Endometrial microvascular endothelial cells (primary cell): ENCODE results near the gene MYCBP. TPM values are rescaled to one million over a fixed set of nuclear protein-coding genes. Genes with fewer than 3 reads are reported as not detected.

Experiments
- in situ Hi-C: cut with HindIII; loops from 2 replicates; pipeline ENCODE4 v1.10.0; 2017; ENCODE audit warnings: low sequenced_read_pairs, low pct_unique_long_range_greater_than_20kb; ENCODE audit errors: inconsistent ontology term
- total RNA-seq: library from RNA; depleted of rRNA; stranded (reverse); fragments of >200 nt; gene quantifications from one replicate; pipeline ENCODE4 v1.2.3, GENCODE V29; 2015; ENCODE audit errors: inconsistent ontology term

MYCBP gene
- total RNA-seq, 1 donor from 2014 or later, result 23.0 TPM

DNA sequence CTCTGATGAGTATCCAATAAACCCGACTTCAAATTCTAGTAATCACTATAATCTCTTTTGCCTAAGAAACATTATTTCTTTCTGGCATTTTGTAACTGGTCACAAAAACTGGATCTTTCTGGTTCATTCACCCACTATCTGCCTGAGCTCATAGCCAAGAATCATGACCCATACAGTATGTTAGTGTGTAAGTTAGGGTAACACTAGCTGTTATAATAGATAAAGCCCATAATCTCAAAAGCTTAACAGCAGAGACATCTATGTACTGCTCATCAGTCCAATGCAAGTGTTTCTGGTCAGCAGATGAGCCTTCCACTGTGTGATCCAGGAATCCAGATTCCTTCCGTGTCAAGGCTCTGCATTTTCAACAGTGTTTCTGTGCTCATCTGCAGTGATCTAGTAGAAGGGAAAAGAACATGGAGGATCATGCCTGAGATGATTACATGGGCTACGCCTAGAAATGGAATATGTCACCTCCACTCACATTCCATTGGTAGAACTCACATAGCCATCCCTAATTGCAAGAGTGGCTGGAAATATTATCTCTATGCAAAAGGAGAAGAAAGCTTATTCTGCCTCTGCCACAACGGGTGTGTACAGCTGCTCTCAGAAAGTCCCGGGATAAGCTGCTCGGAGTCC lies 41.3 kb downstream of the MYCBP start:
- in situ Hi-C loops, result no loop called here

DNA sequence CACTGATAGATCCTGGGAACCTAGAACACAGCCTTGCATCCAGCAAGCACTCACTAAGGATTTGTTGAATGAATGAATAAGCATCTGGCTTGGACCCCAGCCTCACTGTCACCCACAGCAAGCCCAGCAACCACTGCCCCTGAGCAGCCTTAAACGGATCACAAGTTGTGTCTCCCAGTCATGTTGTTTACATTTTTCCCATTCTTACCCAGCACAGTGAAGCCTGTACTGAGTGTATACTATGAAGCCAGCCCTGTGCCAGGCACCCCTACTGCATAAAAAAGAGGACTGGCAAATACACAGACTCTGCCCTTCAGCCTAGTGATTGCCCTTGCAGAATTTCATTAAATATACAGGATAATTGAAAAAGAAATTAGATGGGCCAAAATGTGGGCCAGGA lies 43.8 kb downstream of the MYCBP start:
- in situ Hi-C loops, result no loop called here

DNA sequence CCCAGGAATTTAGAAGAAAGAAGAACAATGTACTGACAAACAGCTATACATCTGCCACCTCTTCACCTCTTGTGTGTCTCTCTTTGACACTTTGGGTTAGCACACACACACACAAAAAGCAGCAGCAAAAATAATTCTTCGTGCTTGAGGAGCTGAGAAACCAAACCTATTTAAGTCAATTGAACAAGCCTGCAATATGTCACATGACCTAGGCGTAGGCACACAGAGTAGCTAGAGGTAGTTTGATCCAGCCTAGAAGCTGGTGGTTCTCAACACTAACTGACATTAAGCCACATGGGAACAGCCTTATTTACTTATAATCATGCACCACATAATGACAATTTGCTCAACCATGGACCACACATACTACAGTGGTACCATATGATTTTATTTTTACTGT lies 45.8 kb downstream of the MYCBP start:
- in situ Hi-C loops, result no loop called here

DNA sequence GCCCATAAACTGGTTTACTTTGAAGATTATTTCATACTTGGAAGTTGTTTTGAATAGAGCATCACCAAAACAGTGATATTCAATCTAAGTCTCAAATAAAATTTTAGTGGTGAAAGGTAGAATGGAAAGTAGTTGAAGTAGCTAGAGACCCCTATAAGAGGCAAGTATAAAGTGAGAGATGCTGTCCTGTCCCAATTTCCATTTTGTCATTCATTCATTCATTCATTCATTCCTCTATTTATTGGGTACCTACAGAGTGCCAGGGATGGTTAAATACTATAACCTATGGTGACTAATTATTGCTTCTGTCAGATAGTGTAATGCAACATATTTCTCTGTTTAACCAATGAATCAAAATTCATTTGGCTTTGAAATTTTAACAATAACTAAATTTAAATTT lies 46.3 kb downstream of the MYCBP start:
- in situ Hi-C loops, result no loop called here

DNA sequence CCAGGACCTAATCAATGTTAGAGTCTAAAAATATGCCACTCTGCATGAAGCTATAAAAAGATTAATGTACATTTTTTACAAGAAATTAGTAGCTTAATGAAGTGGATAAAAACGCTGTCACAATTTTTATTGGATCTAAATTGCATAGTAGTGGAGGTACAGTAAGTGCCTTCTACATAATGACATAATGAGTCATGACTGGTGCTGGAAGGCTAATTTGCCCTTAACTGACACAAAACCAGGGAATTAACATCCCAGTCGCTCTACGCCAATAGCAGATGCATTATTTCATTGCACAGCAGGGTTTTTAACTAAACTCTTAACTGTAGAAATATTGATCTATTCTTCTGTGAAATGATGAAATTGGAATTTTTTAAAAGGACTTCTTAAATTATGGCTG lies 46.9 kb downstream of the MYCBP start:
- in situ Hi-C loops, result no loop called here

DNA sequence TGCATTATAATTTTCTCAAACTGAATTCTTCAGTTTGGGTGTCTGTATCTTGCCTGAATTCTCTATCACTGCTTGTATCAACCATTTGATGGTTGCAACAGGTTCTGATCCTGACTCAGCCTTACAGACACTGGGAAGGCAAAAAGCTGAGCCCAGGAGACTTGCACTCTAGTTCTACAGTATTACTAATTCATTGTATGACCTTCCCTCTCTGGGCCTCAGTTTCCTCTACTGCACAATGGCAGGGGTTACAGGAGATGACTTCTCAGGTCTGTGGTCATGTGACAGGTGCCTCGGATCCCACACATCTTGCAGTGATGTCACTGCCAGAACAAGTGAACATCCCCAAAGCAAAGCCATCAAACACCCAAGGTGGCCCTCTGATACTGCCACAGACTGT lies 52.3 kb downstream of the MYCBP start:
- in situ Hi-C loops, result loop anchor here (25.0 kb wide), 1 partner anchor 784 kb away; the partner anchor contains the start of gene POU3F1

DNA sequence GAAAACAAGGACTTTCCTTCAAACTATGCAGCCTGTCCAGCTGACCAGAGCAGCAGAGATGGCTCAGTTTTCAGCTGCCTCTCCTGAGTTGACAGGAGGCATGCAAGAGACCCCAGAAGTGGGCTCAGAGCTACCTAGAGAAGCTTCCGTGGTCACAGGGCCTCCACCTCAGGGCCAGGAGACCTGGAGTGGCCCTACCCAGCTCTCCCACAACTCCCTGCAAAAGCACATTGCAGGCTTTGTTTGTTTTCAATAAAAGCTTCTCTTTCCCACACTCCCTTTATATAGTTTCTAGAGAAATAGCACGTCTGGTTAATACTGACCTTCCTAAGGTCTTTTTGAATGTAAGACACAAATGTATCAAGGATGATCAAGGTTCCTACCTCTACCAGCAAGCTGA lies 53.6 kb downstream of the MYCBP start:
- in situ Hi-C loops, result loop anchor here (25.0 kb wide), 1 partner anchor 782 kb away; the partner anchor contains the start of gene POU3F1

DNA sequence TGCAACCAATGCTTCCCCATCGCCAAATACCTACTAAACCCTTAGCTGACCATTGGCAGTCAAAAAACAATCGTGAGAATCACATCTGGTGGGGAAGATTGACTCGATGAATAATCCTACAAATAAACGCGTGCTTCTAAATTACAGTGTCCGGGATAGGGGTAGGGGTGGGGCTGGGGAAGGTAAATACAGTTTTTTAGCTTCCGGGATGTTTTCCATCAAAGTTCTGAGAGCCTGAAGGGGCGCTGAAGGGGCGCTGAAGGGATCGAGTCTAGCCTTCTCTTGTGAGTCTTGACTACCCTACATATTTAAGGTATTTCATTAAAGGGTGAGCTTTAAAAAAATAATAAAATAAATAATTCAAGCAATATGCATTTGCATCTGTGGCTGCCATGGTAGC lies 54.1 kb downstream of the MYCBP start:
- in situ Hi-C loops, result loop anchor here (25.0 kb wide), 1 partner anchor 782 kb away; the partner anchor contains the start of gene POU3F1

DNA sequence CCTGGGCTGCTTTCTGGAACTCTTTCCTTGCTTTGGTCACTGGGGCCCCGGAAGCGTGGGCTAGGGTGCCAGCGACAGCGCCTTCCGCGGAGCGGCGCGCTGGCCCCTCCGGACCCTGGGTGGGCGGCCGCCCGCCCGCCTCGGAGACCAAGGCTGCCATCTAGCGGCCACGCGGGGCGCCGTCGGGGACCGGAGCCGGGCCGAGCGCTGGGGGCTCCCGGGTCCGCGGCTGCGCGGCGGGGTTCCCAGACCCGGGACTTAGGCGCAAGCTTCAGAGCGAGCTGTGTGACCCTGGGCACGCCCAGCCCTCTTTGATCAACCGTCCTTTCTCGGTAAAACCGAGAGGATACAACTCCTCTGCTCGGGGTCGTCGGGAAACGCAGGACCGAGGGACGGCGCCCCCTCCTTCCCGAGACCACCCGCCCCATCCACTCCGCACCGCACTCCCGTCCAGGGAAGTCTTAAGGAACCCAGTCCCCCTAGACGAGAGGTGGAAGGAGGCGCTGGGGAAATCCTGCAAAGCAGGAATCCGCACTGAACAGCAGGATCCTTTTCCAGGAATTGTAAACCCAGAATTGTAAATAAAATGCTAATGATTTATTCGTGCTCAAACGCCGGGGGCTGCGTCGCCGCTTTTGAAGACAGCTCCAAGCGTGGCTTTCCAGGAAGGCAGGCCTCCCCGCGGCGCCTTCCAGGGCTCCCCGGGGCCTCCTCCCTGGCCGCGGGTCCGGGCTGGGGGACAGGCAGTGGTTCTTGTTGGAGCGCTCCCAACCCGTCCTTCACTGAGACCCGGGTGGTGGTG lies 54.8 kb downstream of the MYCBP start:
- in situ Hi-C loops, result loop anchor here (25.0 kb wide), 1 partner anchor 781 kb away; the partner anchor contains the start of gene POU3F1

DNA sequence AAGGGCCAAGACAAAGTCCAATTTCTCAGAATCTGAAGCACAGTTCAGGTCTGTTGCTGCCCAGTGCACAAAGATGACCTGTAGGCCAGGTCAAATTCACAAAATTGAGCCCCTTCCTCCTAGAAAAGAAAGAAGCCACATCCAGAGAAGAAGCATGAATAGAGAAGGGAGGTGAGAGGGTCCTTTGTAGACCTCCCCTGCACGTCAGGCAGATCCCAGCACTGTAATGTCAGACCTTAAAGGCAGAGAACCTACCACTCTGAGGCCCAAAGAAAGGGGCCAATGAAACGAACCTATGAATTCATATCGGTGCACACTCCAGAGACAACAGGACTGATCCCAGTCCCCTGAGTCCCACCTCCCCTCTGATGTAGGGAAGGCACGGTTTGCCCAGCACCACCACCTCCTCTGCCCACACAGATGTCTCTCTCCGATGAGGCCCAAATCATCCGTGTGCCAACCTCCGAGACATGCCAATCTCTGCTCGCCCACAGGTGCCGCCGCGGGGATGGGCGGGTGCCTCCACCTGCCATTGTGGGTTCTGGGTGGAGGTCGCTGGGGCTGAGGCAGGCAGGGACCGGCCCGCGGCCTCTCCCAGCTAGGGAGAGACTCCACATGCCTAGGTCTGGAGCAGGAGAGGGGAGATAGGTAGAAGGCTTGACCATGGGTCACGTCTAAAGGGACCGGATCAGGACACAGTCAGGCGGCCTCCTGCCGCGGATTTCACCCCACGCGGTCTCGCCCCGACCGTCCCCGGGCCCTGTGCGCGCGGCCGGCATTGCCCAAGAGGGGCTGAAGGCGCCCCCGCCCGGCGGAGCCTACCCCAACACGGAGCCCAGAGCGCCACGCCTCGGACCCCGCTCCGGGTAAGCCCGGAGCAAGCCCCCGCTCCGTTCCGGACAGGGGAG lies 55.6 kb downstream of the MYCBP start:
- in situ Hi-C loops, result loop anchor here (25.0 kb wide), 1 partner anchor 780 kb away; the partner anchor contains the start of gene POU3F1

DNA sequence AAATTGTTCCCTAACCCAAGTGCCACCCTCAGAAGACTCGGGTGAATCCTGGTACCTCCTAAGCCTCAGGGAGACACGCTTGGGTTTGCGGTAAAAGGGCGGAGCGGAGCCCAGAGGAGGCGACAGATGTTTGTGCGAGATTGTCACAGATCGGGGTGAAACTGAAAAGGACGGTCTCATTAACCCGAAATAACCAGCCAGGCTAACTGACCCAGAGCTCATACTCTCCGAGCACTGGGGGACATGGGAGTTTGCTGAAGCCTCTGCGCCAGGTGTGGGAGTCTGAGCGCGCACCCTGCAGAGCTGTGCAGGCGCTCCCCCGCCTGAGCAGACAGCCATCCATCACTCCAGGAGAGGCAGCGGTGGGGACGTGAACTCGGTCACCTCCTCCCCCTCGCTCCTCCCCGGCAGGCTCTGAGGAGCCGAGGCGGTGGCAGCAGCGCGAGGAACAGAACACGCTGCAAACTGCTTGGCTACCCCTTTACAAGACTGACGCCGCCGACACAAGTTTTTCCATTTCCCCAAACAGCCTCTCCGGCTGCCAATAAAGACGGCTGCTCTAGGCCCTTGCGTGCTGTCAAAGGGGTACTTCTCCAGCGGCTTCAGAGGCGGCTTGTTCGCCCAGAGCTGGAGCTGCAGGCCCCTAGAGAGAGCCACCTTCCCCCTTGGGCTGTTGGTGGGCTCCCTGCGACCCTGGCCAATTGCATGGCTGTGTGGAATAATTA lies 57.1 kb downstream of the MYCBP start:
- in situ Hi-C loops, result loop anchor here (25.0 kb wide), 1 partner anchor 779 kb away; the partner anchor contains the start of gene POU3F1

DNA sequence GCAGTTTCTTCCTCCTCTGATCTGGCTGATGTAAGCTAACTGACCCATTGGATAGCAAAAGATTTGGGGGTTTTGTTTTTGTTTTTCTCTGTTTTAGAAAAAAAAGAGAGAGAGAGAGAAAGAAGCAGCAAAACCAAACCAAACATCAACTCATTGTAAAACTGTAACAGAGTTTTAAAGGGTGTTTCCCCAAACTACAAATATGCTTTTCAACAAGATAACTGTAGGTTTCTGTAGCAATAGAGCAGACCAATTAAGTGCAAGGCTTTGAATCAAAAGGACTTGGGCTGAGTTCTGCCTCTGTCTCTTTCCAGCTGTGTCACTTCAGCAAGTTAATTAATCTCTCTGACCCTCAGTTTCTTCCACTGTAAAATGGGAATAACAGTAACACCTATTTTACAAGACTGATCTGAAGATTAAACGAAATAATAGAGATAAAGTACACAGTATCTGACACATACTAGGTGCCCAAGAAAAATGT lies 58.1 kb downstream of the MYCBP start:
- in situ Hi-C loops, result loop anchor here (25.0 kb wide), 1 partner anchor 778 kb away; the partner anchor contains the start of gene POU3F1

DNA sequence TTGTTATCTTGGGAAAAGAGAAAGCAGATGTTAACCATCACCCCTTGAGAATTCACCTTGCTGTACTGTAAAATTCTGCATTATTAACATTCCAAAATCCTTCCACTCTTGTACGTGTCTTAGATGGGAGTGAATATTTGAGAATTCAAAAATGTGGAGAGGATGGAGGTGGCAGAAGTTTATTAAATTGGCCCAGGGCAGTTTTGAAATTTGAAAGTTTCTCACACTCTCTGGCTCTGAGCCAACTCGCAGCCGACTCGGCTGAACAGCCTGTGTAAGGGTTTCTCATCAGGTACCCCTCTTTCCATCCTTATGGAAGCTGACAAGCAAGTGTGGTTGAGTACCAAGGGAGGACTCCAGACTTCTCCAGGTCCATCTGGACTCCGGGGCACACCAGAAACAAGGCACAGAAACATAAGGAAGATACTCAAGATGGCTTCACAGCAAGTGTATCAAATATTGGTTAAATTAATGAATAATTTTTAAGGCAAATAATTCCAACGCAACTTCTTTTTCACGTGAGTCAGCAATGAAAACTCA lies 58.6 kb downstream of the MYCBP start:
- in situ Hi-C loops, result loop anchor here (25.0 kb wide), 1 partner anchor 777 kb away; the partner anchor contains the start of gene POU3F1

DNA sequence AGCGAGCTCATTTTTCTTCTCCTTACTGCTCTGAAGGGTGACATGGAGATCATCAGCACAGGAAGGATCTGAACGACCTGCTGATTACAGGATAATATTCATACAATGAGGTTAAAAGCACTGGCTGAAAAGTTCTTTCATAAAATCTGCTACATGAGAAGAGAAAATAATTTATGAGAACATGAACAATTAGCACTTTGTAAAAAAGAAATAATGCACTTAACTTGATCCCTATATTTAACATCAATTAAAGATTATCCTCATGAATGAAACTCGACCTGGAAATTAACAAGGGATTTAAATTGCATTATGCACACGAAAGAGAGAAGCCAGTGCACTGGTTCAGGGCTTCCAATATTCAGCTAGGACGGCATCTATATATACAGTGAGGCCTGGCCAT lies 60.2 kb downstream of the MYCBP start:
- in situ Hi-C loops, result loop anchor here (25.0 kb wide), 1 partner anchor 776 kb away; the partner anchor contains the start of gene POU3F1
